HEK293 (cell line): Measurements from ENCODE around the gene GAK.

Experiments
- CTCF ChIA-PET: fragments of 350-600 bp; formaldehyde crosslinking; extraction: SDS; loops from one replicate; lab custom pipeline; 2021; ENCODE audit warnings: antibody characterized with exemption; lab: Yijun Ruan, JAX
- POLR2A ChIA-PET: fragments of 300-600 bp; formaldehyde crosslinking; extraction: SDS; loops from one replicate; lab custom pipeline; 2020; ENCODE audit warnings: antibody characterized with exemption, inconsistent platforms; lab: Yijun Ruan, JAX
- H3K27ac ChIP-seq: fragments of 200-500 bp; sonication (Bioruptor generic); 2 replicates; pipeline ENCODE4 v1.5.1; 2014; ENCODE audit warnings: low read depth, low read length, control low read depth, inconsistent platforms; ENCODE audit errors: extremely low read depth
- H3K36me3 ChIP-seq, 2 experiments: fragments of 200-500 bp in 1 of 2; sonication (Bioruptor generic) in 1 of 2; 1 replicate in 1 of 2; 2 replicates in 1 of 2; pipeline ENCODE4 v1.5.1; 2014 to 2017; ENCODE audit warnings: inconsistent platforms in 2 of 2, low read length in 2 of 2; ENCODE audit not compliant: control insufficient read depth in 2 of 2, insufficient read depth in 1 of 2
- H3K4me1 ChIP-seq: fragments of 200-500 bp; sonication (Bioruptor generic); 2 replicates; pipeline ENCODE4 v1.5.1; 2014; ENCODE audit warnings: mild to moderate bottlenecking, low read length, inconsistent platforms; ENCODE audit not compliant: control insufficient read depth, insufficient read depth
- H3K4me3 ChIP-seq: 2 replicates; pipeline ENCODE4 v1.5.1; 2011; ENCODE audit warnings: low read depth, mild to moderate bottlenecking, control low read depth, low read length, moderate library complexity
- H3K9me3 ChIP-seq: fragments of 200-500 bp; sonication (Bioruptor generic); 2 replicates; pipeline ENCODE4 v1.5.1; 2014; ENCODE audit warnings: low read depth, low read length, inconsistent platforms; ENCODE audit not compliant: control insufficient read depth, insufficient read depth
- BCL11B ChIP-seq: fragments of 450-650 bp; formaldehyde crosslinking; IDR thresholded peaks from 2 replicates; pipeline ENCODE4 v1.5.1; 2016; ENCODE audit warnings: low read depth, missing biosample characterization, missing genetic modification characterization
- KLF10 ChIP-seq: fragments of 450-650 bp; IDR thresholded peaks from 2 replicates; pipeline ENCODE4 v1.5.1; 2018; ENCODE audit warnings: missing biosample characterization, mild to moderate bottlenecking, missing genetic modification characterization
- MYNN ChIP-seq: fragments of 450-650 bp; formaldehyde crosslinking; IDR thresholded peaks from 2 replicates; pipeline ENCODE4 v1.5.1; 2016; ENCODE audit warnings: missing biosample characterization, missing genetic modification characterization, borderline replicate concordance
- MZF1 ChIP-seq: fragments of 450-650 bp; formaldehyde crosslinking; IDR thresholded peaks from 2 replicates; pipeline ENCODE4 v1.5.1; 2017; ENCODE audit warnings: missing biosample characterization, missing genetic modification characterization, borderline replicate concordance
- REPIN1 ChIP-seq: fragments of 450-650 bp; formaldehyde crosslinking; IDR thresholded peaks from 2 replicates; pipeline ENCODE4 v1.5.1; 2017; ENCODE audit warnings: missing biosample characterization, missing genetic modification characterization, low read depth
- ZNF112 ChIP-seq: fragments of 450-650 bp; formaldehyde crosslinking; IDR thresholded peaks from 2 replicates; pipeline ENCODE4 v1.5.0; 2017; ENCODE audit warnings: missing biosample characterization, missing genetic modification characterization
- ZNF132 ChIP-seq: fragments of 450-650 bp; formaldehyde crosslinking; IDR thresholded peaks from 2 replicates; pipeline ENCODE4 v1.5.1; 2017; ENCODE audit warnings: missing biosample characterization, missing genetic modification characterization, borderline replicate concordance
- ZNF155 ChIP-seq: fragments of 450-650 bp; formaldehyde crosslinking; IDR thresholded peaks from 2 replicates; pipeline ENCODE4 v1.5.1; 2016; ENCODE audit warnings: missing biosample characterization, missing genetic modification characterization
- ZNF169 ChIP-seq: fragments of 450-650 bp; formaldehyde crosslinking; IDR thresholded peaks from 2 replicates; pipeline ENCODE4 v1.5.1; 2016; ENCODE audit warnings: missing biosample characterization, missing genetic modification characterization
- ZNF174 ChIP-seq: fragments of 450-650 bp; formaldehyde crosslinking; IDR thresholded peaks from 2 replicates; pipeline ENCODE4 v1.5.0; 2017; ENCODE audit warnings: missing biosample characterization, mild to moderate bottlenecking, missing genetic modification characterization
- ZNF175 ChIP-seq: fragments of 450-650 bp; formaldehyde crosslinking; IDR thresholded peaks from 2 replicates; pipeline ENCODE4 v1.5.1; 2016; ENCODE audit warnings: missing biosample characterization, missing genetic modification characterization
- ZNF19 ChIP-seq: fragments of 450-650 bp; formaldehyde crosslinking; IDR thresholded peaks from 2 replicates; pipeline ENCODE4; 2016; ENCODE audit warnings: missing biosample characterization, missing genetic modification characterization, low read depth
- ZNF266 ChIP-seq: fragments of 450-650 bp; formaldehyde crosslinking; IDR thresholded peaks from 2 replicates; pipeline ENCODE4 v1.5.1; 2016; ENCODE audit warnings: missing biosample characterization, missing genetic modification characterization, low read depth
- ZNF416 ChIP-seq: fragments of 450-650 bp; formaldehyde crosslinking; IDR thresholded peaks from 2 replicates; pipeline ENCODE4 v1.5.1; 2016; ENCODE audit warnings: missing biosample characterization, missing genetic modification characterization
- ZNF529 ChIP-seq: fragments of 450-650 bp; formaldehyde crosslinking; IDR thresholded peaks from 2 replicates; pipeline ENCODE4 v1.5.1; 2017; ENCODE audit warnings: missing genetic modification characterization, missing biosample characterization; ENCODE audit not compliant: insufficient replicate concordance
- ZNF639 ChIP-seq: fragments of 450-650 bp; formaldehyde crosslinking; IDR thresholded peaks from 2 replicates; pipeline ENCODE4 v1.5.1; 2016; ENCODE audit warnings: missing biosample characterization, missing genetic modification characterization
- ZNF792 ChIP-seq: fragments of 450-650 bp; formaldehyde crosslinking; IDR thresholded peaks from 2 replicates; pipeline ENCODE4 v1.5.1; 2016; ENCODE audit warnings: missing biosample characterization, missing genetic modification characterization
- TF ChIP-seq, protein P1 (sequence below): sonication (generic); formaldehyde crosslinking; IDR thresholded peaks from 2 replicates; pipeline ENCODE4 v1.8.1; 2022; ENCODE audit warnings: mild to moderate bottlenecking, moderate library complexity, missing genetic modification reagents

Gene GAK

DNA sequence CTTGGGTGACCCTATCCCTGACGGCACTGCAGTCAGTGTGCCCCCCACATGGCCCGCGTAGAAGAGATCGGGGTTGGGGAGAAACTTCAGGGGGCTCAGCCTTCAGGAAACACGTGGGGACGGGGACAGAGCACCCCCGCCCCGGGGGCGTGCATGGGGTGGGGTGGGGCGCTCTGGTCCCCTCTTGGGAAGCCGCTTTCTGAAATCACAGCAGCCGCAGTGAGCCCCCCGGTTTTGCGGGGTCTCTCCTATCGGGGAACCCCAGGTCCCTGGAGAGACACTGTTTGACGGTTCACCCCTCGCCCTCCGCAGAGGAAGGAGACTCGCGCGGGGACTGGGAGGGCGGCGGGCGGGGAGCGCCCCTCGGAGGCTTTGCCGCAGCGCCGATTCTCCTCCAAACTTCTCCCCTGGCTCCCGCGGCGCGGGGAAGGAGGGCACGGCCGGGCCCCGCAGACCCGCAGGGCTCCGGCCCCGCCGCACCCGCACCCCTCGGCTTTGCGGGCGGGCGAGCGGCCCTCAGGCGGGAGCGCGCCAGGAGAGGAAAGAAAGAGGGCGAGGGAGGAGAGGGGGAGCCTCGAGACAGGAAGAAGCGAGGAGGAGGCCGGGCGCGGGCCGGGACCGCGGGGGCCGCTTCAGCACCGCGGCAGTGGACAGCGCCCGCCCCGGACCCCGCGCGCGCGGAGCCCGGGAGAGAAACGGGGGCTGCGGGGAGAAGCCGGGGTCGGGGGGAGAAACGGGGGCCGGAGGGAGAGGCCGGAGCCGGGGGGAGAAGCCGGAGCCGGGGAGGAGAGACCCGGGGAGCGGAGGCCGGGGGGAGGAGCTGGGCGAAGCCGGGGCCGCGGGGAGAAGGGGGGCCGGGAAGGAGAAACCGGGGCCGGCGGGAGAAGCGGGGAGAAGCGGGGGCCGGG lies 106.8 kb downstream of the GAK start (continued):
- TF ChIP-seq ZNF639 (no peak), ZNF19 (tag by site-specific recombination) (no peak)

GRCh38 chr4:824461-825062 lies 107.6 kb downstream of the GAK start:
- ChIA-PET POLR2A (no interaction called here), CTCF (interaction anchor here (0.6 kb wide), 1 partner anchor 17 kb away, joined by 3 read pairs; no protein-coding TSS in a partner anchor)
- TF ChIP-seq REPIN1 (no peak), ZNF175 (no peak), ZNF155 (tag by site-specific recombination) (no peak), ZNF266 (no peak), BCL11B (tag by site-specific recombination) (no peak), ZNF529 (tag by site-specific recombination) (no peak), ZNF112 (tag by site-specific recombination) (no peak)
- H3K27ac ChIP-seq = no peak overlapping the region
- H3K4me3 ChIP-seq = no peak overlapping the region
- no peaks in the 10 kb centered on the region for H3K4me1 ChIP-seq
- H3K36me3 ChIP-seq = no peaks in the 10 kb centered on the region
- H3K9me3 ChIP-seq = no peaks in the 10 kb centered on the region

DNA sequence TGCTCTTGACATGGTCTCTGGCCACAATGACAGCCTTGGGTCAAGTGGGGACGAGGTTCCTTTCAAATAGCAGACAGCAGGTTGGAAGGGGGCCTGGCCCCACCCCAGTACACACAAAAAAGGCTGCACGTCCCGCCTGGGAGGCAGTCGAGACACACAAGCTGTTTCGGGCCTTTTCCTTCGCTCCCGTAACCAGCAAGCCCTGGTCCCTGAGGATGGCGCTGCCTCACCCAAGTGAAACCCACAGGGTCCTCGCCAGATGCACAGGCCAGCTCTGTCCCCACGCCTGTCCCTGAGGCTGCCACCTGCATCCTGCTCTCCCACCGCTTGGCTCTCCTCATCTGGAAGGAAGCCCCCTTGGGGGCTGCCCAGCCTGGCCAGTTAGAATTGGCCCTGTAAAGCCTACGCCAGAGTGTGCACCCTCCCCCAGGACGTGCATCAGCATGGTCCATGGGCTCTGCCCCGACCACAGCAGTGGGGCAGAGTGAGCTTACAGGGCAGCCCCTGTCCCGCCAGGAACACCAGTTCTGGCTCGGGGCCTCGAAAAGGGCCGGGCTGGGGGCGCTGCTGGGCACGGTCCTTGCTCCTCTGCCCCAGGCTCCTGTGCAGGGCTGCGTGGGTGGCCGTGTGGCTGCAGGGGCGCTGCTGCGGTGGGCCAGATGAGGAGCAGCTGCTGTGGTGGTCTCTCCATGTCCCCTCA lies 108.2 kb downstream of the GAK start:
- CTCF ChIA-PET = interaction anchor here (0.6 kb wide), 1 partner anchor 17 kb away, joined by 3 read pairs; no protein-coding TSS in a partner anchor
- Histone ChIP-seq H3K9me3 (no peaks in the 10 kb centered on the region), H3K4me1 (no peaks in the 10 kb centered on the region), H3K27ac (no peak overlapping the region), H3K36me3 (no peaks in the 10 kb centered on the region), H3K4me3 (no peak overlapping the region)
- POLR2A ChIA-PET = no interaction called here
- TF ChIP-seq, protein P1, sequence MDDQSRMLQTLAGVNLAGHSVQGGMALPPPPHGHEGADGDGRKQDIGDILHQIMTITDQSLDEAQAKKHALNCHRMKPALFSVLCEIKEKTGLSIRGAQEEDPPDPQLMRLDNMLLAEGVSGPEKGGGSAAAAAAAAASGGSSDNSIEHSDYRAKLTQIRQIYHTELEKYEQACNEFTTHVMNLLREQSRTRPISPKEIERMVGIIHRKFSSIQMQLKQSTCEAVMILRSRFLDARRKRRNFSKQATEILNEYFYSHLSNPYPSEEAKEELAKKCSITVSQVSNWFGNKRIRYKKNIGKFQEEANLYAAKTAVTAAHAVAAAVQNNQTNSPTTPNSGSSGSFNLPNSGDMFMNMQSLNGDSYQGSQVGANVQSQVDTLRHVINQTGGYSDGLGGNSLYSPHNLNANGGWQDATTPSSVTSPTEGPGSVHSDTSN (CRISPR knock-in tag) = no peak
- TF ChIP-seq ZNF416 (tag by site-specific recombination) (no peak), ZNF792 (tag by site-specific recombination) (no peak), ZNF132 (no peak), ZNF266 (no peak), MYNN (no peak), ZNF174 (tag by site-specific recombination) (no peak), ZNF155 (tag by site-specific recombination) (no peak), ZNF169 (no peak), MZF1 (tag by site-specific recombination) (no peak), KLF10 (tag by site-specific recombination) (no peak)
